KBM-7 (cell line): ENCODE data around the gene AHCYL1.
"Not testable (repeated sequence)": the region's sequence is repeated elsewhere in the genome, so short reads cannot be mapped to it uniquely, and the experiment has no call there.

Experiments used
- DNase-seq: peaks from one replicate; pipeline ENCODE4 v3.0.0-alpha.2; 2015
- in situ Hi-C: fragments of 300-500 bp; cut with MboI; formaldehyde crosslinking; loops from 2 replicates; pipeline ENCODE4 v1.14.3; 2020; ENCODE audit warnings: low sequenced_read_pairs, low pct_unique_long_range_greater_than_20kb, mixed read lengths

Gene AHCYL1

DNA sequence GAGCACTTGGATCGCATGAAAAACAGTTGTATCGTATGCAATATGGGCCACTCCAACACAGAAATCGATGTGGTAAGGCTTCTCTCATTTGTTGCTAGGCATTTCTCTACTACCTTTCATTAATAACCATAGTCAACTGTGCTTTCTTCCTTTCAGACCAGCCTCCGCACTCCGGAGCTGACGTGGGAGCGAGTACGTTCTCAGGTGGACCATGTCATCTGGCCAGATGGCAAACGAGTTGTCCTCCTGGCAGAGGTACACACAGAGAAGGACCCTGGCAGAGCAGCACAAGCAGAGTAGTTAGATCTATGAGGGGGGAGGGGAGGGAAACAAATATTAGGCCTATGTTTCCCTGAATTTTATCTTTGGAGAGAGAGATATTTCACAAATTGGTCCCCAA, 33.8 kb downstream of the AHCYL1 start:
- in situ Hi-C loops, result no loop called here

DNA sequence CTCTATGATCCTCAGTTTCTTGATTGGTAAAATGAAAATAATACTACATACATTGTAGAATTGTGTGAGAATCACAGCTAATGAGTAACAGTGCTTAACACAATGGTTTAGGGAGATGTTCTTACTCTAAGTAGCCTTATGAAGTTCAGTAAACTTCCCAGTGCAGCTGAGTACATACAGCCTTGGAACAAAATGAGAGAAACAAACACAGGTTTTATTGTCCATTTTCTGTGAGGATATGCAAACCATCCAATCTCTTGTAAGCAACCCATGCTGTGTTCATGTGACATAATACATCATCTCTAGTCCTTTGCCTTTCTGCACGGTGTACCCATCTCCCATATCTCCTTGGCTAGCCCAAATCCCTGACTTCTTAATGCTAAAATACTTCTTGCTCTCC, 35.2 kb downstream of the AHCYL1 start:
- in situ Hi-C loops, result no loop called here
- DNase-seq, result no peak

More for the DNA sequence above, 33.8 kb downstream of the AHCYL1 start:
- no peak for DNase-seq

DNA sequence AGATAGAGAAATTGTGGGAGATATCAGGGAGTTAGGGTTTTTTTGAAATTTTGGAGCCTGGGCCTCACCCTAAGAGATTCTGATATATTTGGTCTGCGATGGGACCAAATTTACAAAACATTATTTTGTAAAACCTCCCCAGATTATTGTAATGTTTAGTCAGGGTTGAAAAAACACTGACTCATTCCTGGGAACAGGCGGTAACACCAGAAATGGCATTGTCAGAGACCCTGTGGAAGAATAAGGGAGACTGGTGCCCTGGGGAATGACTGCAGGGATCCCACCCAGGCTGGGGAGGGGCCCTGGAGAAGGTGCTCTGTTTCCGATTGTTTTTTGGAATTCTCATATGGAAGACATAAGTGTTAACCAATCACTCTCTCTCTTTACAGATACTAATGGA, 36.7 kb downstream of the AHCYL1 start:
- no peak for DNase-seq
- in situ Hi-C loops, result no loop called here

DNA sequence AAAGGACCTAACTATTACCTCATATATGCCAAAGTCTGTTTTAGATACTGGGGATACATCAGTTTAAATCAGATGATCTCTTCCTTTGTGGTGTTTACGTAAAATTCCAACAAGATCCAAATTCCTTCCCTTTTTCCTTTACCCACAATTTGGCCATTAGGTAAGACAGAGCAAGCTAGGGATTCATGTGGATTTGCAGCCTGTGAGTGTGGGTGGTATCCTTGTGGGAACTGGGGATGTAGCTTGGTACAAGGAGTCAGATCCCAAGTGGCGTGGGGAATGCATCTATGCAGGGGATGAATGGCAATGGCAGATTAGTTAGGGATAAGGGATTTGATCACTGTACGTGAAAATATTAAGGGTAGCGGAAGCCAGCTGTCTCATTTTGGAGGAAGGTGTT, 40.0 kb downstream of the AHCYL1 start:
- in situ Hi-C loops, result no loop called here
- no peak for DNase-seq

DNA sequence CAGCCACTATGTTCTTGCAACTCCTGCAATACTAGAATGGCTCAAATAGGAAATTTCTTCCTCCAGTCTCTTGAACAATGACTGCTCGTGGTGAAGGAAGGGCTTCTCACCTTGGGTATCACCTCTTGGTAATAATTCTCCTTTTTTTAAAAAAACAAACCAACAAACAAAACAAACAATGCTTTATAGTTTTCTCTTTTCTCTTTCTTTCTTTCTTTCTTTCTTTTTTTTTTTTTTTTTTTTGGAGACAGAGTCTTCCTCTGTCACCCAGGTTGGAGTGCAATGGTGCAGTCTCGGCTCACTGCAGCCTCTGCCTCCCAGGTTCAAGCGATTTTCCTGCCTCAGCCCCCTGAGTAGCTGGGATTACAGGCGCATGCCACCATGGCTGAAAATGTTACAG, 46.1 kb downstream of the AHCYL1 start:
- in situ Hi-C loops, DNase-seq: not testable (repeated sequence)

DNA sequence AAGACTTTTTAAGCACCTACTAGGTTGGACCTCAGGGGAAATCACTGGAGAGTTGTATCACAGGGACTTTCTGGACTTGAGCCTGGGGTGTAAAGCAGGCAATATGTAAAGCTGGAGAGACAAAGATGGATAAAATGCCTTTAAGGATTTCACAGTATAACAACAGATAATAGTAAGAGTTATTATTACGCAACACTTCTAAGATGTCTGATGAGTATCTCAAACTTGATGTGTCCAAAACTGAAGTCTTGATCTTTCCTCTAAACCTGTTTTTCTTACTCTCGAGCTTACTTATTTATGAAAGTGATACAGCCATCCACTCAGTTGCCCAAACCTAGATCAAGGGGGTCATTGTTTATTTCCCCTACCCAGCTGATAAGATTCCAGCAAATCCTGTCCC, 47.8 kb downstream of the AHCYL1 start:
- in situ Hi-C loops, result no loop called here
- no peak for DNase-seq

DNA sequence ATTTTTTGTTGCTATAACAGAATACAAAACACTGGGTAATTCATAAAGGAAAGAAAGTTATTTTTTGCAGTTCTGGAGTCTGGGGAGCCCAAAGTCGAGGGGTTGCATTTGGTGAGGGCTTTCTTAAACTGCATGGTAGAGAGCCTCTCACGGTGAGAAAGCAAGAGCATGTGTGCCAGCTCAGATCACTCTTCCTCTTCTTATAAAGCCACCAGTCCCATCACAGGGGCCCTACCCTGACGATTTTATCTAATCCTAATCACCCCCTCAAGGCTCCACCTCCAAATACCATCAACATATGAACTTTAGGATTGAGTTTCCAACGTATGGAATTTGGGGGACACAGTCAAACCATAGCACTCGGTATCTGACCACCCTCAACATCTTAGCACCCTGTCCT, 48.9 kb downstream of the AHCYL1 start:
- DNase-seq, result no peak
- in situ Hi-C loops, result no loop called here

DNA sequence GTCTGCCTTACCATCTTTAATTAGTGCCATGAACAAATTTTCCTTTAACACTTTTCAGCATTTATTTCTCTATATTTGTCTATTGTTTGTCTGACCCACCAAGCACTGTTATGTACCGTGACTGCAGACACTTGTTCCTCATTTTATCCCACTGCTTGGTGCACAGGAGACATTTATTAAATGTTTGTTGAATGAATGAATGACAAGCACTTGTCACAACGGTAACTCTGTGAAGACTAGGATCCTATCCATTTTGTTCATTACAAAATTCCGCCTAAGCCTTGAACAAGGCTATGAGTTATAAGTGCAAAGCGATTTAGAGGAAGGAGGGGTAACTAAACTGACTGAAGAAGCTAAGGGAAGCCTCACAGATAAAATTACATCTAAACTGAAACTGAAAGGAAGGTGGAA, 49.5 kb downstream of the AHCYL1 start:
- in situ Hi-C loops, result no loop called here
- DNase-seq, result no peak

DNA sequence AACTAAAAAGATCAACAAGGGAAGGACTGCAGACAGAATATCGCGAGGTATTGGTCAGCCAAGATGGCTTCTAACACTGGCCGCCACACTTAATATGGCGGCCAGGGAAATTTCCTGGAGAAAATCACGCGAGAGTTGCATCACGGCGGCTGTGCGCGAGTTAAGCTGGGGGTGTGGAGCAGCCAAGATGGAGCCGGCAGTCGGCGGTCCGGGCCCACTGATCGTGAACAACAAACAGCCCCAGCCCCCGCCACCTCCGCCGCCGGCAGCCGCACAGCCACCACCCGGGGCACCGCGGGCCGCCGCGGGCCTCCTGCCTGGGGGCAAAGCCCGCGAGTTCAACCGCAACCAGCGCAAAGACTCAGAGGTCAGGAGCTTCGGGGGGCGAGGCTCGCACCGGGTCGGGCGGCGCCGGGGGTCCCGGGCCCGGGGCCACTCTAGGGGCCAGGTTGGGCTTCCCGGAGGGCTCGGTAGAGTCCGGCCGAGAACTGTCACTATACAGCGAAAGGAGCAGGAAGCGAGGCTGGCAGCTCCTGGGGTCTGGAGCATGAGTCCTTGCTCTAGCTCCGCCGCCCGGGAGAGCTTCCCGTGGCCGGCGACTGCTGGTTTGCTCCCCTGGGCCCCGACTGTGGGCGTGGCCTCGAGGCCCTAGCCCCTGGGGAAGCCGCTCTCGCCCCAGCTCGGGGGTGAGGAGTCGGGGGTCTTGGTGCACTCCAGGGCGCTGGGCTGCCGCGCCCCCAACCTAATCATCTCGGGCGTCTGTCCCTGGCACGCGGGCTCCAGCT, 50.1 kb downstream of the AHCYL1 start, which contains the start of gene STRIP1:
TSS of gene STRIP1 (plus strand) at position 174 of the 785 bp plus-strand sequence. CDS start at position 188, 14 bp downstream.
- peak; percentile 97 for DNase-seq
- in situ Hi-C loops, result no loop called here

DNA sequence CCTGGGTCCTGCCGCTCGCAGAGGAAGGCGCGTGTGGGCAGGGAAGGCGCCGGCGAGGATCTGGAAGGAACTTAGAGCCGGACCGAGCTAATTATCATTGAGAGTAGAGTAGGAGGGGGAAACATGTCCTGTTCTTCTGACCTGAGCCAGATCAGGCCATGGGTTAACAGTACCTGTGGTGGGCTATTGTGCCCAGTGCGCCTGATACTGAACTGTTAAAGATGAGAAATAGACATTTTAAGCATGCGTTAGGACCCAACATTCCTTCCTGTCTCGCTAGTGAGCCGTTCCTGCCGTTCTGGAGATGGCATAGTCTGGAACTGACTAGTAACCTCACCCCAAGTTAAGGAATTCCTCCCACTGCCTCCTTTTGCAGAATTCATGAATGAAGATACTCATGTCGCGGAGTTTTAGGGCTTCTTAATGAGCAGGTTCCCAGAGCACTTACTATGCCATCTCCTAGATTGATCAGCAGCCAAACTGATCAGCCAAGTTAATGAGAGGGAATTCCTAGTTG, 50.7 kb downstream of the AHCYL1 start:
- peak; percentile 71 for DNase-seq
- in situ Hi-C loops, result no loop called here

DNA sequence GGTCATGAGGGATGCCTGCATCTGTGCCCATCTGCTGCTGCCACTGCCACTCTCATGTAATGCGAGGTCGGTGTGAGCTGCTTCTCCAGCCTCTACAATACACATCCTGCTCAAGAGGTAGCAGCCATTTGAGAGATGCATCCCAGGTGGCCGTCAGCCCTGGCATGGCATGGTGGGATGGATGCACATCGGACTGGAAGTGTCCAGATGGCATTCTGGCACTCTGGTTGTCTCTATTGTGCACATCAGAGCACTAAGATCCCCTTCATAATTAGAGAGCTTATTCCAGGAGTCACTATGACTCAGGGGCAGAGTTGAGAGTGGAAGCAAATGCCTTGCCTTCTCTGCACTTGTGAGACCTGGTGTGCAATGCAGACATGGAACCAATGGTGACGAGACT, 53.7 kb downstream of the AHCYL1 start:
- no peak for DNase-seq
- in situ Hi-C loops, result no loop called here

DNA sequence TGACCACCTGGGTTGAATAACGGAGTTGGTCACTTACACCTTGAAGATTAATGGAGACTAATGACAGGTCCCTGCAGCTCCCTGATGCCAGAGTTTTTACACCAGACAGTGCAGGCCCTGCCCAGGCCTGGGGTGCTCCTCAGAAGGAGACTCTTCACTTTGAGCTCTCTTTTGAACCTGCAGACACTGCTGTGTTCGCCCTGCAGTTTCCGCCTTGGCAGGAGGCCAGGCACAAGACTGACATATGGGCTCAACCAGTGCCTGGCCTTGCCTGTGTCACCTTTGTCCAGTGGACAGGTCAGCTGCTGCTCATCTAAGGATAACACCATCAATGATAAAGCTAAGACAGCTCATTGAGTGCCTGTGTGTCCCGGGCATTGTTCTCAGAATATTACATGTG, 55.1 kb downstream of the AHCYL1 start:
- in situ Hi-C loops, result no loop called here
- DNase-seq, result no peak

DNA sequence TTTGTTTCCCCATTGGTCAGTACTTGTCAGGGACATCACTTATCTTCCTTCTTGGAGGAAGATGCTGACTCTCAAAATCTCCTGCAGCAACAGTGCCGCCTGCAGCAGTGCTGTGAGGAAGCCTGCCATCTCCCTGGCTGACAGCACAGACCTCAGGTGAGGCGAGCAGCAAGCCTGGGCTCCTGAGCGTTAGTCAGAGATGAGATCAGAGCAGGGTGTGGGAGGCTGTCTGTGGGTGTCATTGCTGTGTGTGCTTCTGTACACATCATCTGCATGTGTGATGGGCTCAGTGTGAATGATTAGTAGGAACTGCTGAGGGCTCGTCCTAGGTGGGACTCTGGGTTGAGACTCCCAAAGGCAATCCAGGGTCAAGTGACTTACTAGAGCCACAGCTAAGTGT, 56.0 kb downstream of the AHCYL1 start:
- in situ Hi-C loops, result no loop called here
- DNase-seq, result no peak

DNA sequence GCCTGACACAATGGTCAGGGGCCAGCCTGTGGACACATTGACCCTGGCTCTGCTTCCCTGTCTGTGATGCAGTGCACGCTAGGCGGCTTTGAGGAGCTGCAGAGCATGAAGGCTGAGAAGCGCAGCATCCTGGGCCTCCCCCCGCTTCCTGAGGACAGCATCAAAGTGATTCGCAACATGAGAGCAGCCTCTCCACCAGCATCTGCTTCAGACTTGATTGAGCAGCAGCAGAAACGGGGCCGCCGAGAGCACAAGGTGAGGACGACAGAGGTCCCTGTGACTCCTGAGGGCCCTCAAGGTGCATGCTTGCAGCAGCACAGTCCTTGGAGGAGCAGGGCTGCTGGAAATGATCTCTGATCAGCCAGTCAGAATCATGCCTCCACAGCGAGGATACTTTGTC, 58.5 kb downstream of the AHCYL1 start:
- in situ Hi-C loops, result no loop called here
- no peak for DNase-seq

DNA sequence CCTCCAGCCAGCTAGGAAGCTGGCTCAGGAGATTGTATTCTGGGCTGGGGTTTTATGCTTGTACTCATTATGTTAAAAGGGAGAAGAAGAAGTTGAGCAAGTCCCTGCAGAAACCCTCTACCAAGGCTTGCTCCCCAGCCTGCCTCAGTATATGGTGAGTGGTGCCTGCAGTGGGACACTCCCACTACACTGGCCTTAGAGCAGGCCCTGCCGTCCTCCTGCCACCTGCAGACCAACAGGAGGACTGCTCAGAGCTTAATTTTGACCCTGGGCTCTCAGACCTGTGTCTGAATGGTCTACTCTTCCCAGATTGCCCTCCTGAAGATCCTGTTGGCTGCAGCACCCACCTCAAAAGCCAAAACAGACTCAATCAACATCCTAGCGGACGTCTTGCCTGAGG, 62.9 kb downstream of the AHCYL1 start:
- in situ Hi-C loops, result no loop called here
- DNase-seq, result no peak

DNA sequence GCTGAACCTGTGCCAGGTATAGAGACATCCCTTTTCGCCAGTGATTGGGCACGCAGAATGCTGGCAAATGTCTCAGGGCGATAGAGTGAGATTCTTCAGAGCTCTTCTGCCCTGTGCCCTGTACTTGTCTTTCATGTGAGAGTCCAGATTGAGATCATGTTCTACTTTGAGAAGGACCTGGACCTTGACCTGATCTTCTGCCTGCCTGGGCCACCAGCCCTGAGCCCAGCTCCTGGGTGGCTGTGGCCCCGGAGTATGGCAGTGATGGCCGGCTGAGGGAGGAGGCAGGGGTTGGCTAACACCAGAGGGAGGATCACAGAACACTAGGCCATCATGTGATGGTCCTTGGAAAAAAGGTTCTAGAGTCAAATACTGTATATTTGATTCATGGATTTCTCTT, 63.7 kb downstream of the AHCYL1 start:
- in situ Hi-C loops, result no loop called here
- DNase-seq, result no peak

DNA sequence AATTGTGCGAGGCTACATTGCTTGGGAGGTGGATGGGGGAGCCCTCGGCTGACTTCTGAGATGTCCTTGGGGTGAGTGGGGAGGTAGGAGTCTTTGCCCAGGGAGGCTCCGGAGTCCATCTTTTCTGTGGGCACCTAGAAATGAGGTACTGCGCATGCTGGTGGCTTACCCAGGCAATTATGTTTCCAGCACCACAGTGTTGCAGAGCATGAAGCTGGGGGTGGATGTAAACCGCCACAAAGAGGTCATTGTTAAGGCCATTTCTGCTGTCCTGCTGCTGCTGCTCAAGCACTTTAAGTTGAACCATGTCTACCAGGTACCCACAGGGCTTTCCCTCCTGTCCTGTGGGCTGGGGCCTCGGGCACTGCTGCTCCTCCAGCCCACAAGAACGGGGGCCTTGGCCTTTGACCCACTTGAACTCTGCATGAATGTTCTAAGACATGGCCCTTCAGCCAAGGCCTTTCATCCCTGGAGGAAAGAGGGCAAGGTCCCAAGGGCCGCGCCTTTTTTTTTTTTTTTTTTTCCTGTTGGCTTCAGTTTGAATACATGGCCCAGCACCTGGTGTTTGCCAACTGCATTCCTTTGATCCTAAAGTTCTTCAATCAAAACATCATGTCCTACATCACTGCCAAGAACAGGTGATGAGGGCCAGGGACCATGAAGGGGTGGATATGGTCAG, 64.5 kb downstream of the AHCYL1 start:
- DNase-seq, result no peak
- in situ Hi-C loops, result no loop called here

DNA sequence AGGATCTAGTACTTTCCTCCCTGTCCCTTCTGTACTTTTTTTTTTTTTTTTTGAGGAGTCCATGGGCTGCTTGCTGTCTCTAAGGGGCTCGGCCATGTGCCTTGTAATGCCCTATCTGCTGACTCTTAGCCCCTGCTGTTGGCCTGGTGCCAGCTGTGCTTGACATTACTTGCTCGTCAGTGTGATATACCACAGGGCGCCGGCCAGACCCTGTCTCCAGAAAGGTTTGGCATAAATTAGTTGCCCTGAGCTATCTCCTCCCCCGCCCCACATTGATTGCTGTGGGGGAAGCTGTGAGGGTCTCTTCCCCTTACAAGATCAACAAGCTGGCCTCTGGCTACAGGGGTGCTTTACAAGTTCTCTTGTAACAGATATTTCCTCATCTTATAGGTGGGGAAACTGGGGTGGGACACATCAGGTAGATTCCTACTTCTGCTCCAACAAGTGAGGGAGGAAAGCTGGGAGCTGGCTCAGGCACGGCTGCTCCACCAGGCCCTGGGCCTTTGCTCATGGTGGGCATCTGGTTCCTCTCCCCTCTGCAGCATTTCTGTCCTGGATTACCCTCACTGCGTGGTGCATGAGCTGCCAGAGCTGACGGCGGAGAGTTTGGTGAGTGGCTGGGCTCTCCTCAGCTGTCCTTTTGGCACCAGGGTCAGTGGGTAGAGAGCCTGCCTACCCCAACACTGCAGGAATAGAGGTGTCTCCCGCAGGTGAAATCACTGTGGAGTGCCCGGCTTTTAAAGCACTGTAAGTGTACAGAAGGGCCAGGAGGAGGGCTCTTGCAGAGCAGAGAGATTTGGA, 65.4 kb downstream of the AHCYL1 start:
- in situ Hi-C loops, result no loop called here

DNA sequence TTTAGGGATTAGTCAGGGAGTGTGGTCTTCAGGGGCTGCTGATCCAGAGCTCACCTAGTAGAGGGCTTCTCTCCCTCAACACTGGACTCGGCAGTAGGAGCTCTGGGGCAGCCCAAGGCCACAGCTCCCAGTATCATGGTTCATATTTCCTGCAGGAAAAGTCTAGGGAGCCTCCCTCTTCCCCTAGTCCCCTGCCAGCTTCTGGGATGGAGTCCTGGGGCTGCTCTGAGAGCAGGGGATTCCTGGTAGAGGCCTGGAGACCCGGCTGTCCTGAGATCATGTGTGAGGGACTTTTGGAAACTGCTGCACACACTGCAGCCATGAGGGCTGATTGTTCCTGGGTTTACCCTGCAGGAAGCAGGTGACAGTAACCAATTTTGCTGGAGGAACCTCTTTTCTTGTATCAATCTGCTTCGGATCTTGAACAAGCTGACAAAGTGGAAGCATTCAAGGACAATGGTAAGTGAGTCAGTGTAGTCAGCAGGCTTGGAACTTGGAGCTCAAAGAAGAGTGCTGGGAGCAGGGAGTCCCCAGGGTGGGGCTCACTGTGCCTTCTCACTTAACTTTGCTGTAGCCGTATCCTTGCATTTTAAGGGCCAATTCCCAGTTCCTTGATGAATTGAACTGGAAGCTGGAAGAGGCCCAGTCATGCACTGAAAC, 66.2 kb downstream of the AHCYL1 start:
- in situ Hi-C loops, result no loop called here
- DNase-seq, result no peak

More for the DNA sequence above, 65.4 kb downstream of the AHCYL1 start:
- DNase-seq, result no peak
